Mucosa of rectum (tissue), 2 donors: ENCODE data around the gene PRR20E.
"Not testable (repeated sequence)": the region's sequence is repeated elsewhere in the genome, so short reads cannot be mapped to it uniquely, and the experiment has no call there.

Source experiments
- H3K27ac ChIP-seq, 2 donors: one replicate each; pipeline ENCODE4 v1.7.0; 2013; ENCODE audit warnings: inconsistent platforms in 2 of 2, low read depth in 2 of 2, low read length in 2 of 2
- H3K27me3 ChIP-seq, 2 donors: one replicate each; pipeline ENCODE4 v1.7.0; 2013; ENCODE audit warnings: low read length in 2 of 2; ENCODE audit not compliant: control insufficient read depth in 2 of 2, insufficient read depth in 2 of 2
- H3K36me3 ChIP-seq, 2 donors: one replicate each; pipeline ENCODE4 v1.7.0; 2013; ENCODE audit warnings: low read length in 2 of 2; ENCODE audit not compliant: control insufficient read depth in 2 of 2, insufficient read depth in 2 of 2
- H3K4me1 ChIP-seq, 2 donors: one replicate each; pipeline ENCODE4 v1.7.0; 2013; ENCODE audit warnings: low read length in 2 of 2, mild to moderate bottlenecking in 1 of 2; ENCODE audit not compliant: control insufficient read depth in 2 of 2, insufficient read depth in 2 of 2
- H3K4me3 ChIP-seq, 2 donors: one replicate each; pipeline ENCODE4 v1.7.0; 2013; ENCODE audit warnings: low read length in 2 of 2
- H3K9ac ChIP-seq, 2 donors: one replicate each; pipeline ENCODE4 v1.7.0; 2013; ENCODE audit warnings: low read length in 2 of 2, low read depth in 1 of 2, mild to moderate bottlenecking in 1 of 2
- H3K9me3 ChIP-seq, 2 donors: one replicate each; pipeline ENCODE4 v1.7.0; 2013; ENCODE audit warnings: low read length in 2 of 2; ENCODE audit not compliant: control insufficient read depth in 2 of 2
- donor health status: healthy.
- donor health status: Normal muscosa, but diverticular disease.

PRR20E gene

DNA sequence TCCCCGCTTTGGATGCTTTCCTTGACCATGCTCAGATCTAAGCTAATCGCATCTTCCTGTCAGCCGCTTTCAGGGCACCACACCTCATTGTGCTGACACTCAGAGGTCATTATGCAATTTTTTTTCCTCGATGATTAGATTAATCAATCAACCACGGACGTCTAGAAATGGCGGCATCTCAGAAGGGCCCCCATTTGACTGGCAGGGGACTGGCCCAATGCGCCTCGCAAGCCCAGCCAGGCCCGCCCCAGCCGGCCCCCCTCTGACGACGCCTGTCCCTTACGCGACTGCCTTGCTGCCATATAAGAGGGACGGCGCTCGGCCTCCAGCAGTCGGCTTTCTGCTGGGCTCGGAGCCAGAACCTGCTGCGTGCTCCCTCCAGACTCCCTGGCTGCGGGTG is at the start of gene PRR20E:
Gene PRR20E, plus strand, starts transcription at position 301 of the 400 bp plus-strand sequence. CDS start 387 bp downstream, outside the sequence.
- H3K4me1 ChIP-seq, H3K36me3 ChIP-seq, H3K27ac ChIP-seq, H3K27me3 ChIP-seq, H3K9ac ChIP-seq, H3K9me3 ChIP-seq, H3K4me3 ChIP-seq: not testable (repeated sequence)

DNA sequence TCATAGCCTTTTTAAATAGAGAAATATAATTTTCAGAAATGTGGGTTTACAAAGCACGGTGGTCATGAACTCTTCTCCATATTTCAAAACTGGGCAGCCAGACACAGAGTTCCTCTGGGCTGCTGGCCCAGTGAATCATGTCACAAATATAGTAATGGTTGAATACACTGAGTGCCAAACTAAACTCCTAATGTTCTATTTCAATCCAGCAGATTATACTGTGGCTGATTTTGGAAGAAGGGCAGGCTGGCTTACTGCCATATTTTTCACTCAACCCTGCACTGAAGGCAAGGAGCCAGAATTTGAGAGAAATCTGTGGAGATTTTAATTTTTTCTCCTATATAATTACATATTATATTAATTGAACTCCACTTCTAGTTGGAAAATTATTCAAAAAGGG is 43.3 kb upstream of the PRR20E start:
- H3K36me3 ChIP-seq, result no peaks in the 10 kb centered on the region
- no peak overlapping the region for H3K4me3 ChIP-seq
- no peaks in the 10 kb centered on the region for H3K4me1 ChIP-seq
- no peak overlapping the region for H3K9ac ChIP-seq
- H3K9me3 ChIP-seq, result no peaks in the 10 kb centered on the region
- no peak overlapping the region for H3K27ac ChIP-seq
- H3K27me3 ChIP-seq, result no peaks in the 10 kb centered on the region

DNA sequence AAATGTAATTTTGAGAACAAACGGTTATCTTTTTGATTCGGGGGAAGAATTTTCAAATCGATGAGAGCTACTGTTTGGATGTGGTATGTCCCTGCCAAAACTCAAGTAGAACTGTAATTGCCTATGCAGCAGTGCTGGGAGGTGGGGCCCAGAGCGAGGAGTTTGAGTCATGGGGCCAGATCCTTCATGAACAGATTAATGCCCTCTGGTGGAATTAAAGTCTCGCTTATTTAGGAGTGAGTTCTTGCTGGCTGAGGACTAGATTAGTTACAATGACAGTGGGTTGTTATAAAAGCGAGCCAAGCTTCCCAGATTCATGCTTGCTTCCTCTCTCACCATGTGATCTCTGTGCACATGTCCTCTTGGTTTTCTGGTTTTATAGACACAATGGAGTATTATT is 38.1 kb upstream of the PRR20E start:
- H3K27me3 ChIP-seq, result no peaks in the 10 kb centered on the region
- no peaks in the 10 kb centered on the region for H3K36me3 ChIP-seq
- H3K4me3 ChIP-seq, result no peak overlapping the region
- no peak overlapping the region for H3K9ac ChIP-seq
- H3K27ac ChIP-seq, result no peak overlapping the region
- no peaks in the 10 kb centered on the region for H3K4me1 ChIP-seq
- H3K9me3 ChIP-seq, result no peaks in the 10 kb centered on the region

DNA sequence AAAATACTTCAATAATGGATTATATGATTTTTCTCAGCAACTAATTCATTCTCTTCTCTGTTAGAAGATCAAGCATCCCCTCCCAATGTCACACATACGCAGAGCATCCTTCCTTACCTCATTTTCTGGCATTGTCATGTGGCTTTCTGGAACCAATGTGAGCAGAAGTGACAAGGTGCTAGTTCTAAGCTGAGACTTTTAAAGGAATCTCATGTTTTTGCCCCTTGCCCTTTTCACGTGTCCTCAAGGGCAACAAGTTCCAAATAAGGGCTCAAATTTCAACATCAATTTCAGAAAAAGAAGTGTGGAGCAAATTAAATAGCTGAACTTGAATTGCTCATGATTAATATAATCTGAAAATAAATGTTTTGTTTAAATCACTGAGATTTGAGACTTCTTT is 30.9 kb upstream of the PRR20E start:
- no peak overlapping the region for H3K9ac ChIP-seq
- no peaks in the 10 kb centered on the region for H3K4me1 ChIP-seq
- no peaks in the 10 kb centered on the region for H3K27me3 ChIP-seq
- H3K36me3 ChIP-seq, result no peaks in the 10 kb centered on the region
- no peaks in the 10 kb centered on the region for H3K9me3 ChIP-seq
- H3K4me3 ChIP-seq, result no peak overlapping the region
- H3K27ac ChIP-seq, result no peak overlapping the region

DNA sequence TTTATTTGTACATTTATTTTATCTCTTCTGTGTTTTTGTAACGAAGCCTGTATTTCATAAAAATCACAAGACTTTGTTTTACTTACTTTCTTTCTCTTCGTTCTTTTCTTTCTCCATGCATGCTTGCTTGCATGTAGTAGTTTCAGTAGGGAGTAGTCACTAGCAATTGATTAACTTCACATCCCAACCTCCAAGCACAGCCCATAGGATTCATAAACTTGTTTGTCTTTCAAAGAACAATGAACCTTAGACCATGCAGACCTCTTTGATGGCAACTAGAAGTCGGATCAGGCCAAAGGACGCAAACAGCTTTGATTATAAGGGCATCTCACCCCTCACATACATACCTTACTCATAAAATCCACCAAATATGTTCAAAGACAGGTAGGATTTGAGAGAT is 29.4 kb upstream of the PRR20E start:
- Histone ChIP-seq H3K4me3 (peak overlapping the region in 1 of 2 donors; percentile 39), H3K27me3 (no peaks in the 10 kb centered on the region), H3K9me3 (no peaks in the 10 kb centered on the region), H3K27ac (no peak overlapping the region), H3K4me1 (no peaks in the 10 kb centered on the region), H3K9ac (no peak overlapping the region), H3K36me3 (no peaks in the 10 kb centered on the region)

DNA sequence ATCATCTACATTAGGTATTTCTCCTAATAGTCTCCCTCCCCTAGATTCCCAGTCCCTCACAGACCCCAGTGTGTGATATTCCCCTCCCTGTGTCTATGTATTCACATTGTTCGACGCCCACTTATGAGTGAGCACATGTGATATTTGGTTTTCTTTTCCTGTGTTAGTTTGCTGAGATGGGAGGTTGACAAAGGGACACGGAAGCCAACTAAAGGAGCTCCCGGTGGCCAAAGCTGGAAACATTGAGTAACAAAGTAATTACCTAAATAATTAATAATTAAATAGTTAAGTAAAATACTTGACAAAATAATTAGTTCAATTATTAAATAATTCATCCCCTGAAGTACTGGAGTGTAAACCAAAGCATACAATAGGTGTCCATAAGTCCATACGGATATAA is 28.0 kb upstream of the PRR20E start:
- H3K9me3 ChIP-seq, result no peaks in the 10 kb centered on the region
- no peak overlapping the region for H3K9ac ChIP-seq
- H3K36me3 ChIP-seq, result no peaks in the 10 kb centered on the region
- no peak overlapping the region for H3K4me3 ChIP-seq
- H3K27ac ChIP-seq, result no peak overlapping the region
- H3K4me1 ChIP-seq, result no peaks in the 10 kb centered on the region
- H3K27me3 ChIP-seq, result no peaks in the 10 kb centered on the region

DNA sequence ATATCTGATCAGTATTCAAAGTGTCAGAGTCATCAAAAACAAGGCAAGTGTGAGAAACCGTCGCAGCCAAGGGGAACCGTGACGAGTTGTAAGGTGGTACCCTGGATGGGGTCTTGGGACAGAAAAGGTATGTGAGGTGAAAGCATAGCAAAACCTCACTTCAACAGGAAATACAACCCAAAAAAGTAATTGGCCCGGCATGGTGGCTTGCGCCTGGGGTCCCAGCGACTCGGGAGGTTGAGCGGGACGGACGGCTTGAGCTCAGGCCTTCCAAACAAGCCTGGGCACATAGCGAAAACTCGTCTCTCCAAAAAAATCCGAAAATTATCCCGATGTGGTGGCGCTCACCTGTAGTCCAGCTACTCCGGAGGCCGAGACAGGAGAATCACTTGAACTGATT is 27.2 kb upstream of the PRR20E start:
- H3K4me3 ChIP-seq, H3K36me3 ChIP-seq, H3K4me1 ChIP-seq, H3K9me3 ChIP-seq, H3K27ac ChIP-seq, H3K27me3 ChIP-seq, H3K9ac ChIP-seq: not testable (repeated sequence)

DNA sequence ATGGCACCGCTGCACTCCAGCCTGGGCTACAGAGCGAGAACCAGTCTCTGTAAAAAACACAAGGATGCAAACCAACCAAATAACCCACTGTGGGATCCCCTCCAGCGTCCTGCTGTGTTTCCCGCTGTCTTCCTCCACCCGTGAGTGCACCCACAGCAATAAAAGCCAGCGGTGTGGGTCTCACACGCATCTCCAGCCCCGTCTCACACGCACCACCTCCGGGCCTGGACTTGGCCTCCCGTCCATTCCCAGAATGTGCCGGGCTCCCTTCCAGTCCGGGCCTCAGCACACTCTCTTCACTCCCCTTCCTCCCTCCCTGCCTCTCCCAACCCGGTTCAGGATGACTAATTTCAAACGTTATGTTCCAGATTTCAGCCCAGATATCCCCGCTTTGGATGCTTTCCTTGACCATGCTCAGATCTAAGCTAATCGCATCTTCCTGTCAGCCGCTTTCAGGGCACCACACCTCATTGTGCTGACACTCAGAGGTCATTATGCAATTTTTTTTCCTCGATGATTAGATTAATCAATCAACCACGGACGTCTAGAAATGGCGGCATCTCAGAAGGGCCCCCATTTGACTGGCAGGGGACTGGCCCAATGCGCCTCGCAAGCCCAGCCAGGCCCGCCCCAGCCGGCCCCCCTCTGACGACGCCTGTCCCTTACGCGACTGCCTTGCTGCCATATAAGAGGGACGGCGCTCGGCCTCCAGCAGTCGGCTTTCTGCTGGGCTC is 26.6 kb upstream of the PRR20E start, which contains the start of gene PRR20A:
Gene PRR20A, plus strand, starts transcription at position 684 of the 734 bp plus-strand sequence. CDS start 387 bp downstream, outside the sequence.
- not testable (repeated sequence) for H3K4me1 ChIP-seq, H3K4me3 ChIP-seq

DNA sequence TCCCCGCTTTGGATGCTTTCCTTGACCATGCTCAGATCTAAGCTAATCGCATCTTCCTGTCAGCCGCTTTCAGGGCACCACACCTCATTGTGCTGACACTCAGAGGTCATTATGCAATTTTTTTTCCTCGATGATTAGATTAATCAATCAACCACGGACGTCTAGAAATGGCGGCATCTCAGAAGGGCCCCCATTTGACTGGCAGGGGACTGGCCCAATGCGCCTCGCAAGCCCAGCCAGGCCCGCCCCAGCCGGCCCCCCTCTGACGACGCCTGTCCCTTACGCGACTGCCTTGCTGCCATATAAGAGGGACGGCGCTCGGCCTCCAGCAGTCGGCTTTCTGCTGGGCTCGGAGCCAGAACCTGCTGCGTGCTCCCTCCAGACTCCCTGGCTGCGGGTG is 19.8 kb upstream of the PRR20E start, which contains the start of gene PRR20B:
Gene PRR20B, plus strand, starts transcription at position 301 of the 400 bp plus-strand sequence. CDS start 387 bp downstream, outside the sequence.
- H3K9me3 ChIP-seq, H3K9ac ChIP-seq: not testable (repeated sequence)

More for the DNA sequence above, 26.6 kb upstream of the PRR20E start, which contains the start of gene PRR20A:
- not testable (repeated sequence) for H3K27ac ChIP-seq, H3K9ac ChIP-seq, H3K27me3 ChIP-seq, H3K36me3 ChIP-seq, H3K9me3 ChIP-seq

DNA sequence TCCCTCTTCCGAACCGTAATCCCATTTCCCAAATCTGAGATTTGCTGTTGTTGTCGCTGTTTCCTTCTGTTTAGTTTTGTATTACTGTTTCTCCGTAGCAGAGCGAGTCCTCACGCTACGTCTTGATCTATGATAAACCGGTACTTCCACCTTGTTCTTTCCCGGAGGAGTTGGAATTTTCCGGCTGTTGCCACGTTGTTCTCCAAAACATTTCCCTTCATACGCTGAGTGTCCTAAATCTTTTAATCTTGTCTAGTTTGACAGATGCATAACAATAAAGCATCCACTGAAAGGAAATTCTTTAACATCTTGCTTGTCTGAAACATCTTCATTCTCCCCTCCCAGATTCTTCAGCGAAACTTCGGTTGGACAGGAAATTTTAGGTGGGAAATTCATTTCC is 18.9 kb upstream of the PRR20E start:
- not testable (repeated sequence) for H3K9me3 ChIP-seq, H3K27ac ChIP-seq, H3K27me3 ChIP-seq, H3K9ac ChIP-seq, H3K4me3 ChIP-seq, H3K36me3 ChIP-seq, H3K4me1 ChIP-seq

More for the DNA sequence above, 19.8 kb upstream of the PRR20E start, which contains the start of gene PRR20B:
- H3K27ac ChIP-seq, H3K4me1 ChIP-seq, H3K36me3 ChIP-seq, H3K4me3 ChIP-seq, H3K27me3 ChIP-seq: not testable (repeated sequence)
